Measurements from ENCODE around the gene ERC1. TPM values are rescaled to one million over a fixed set of nuclear protein-coding genes. Genes with fewer than 3 reads are reported as not detected.

The ERC1 gene
- total RNA-seq, 1 experiment from 2014 or later: 12.3 TPM

DNA sequence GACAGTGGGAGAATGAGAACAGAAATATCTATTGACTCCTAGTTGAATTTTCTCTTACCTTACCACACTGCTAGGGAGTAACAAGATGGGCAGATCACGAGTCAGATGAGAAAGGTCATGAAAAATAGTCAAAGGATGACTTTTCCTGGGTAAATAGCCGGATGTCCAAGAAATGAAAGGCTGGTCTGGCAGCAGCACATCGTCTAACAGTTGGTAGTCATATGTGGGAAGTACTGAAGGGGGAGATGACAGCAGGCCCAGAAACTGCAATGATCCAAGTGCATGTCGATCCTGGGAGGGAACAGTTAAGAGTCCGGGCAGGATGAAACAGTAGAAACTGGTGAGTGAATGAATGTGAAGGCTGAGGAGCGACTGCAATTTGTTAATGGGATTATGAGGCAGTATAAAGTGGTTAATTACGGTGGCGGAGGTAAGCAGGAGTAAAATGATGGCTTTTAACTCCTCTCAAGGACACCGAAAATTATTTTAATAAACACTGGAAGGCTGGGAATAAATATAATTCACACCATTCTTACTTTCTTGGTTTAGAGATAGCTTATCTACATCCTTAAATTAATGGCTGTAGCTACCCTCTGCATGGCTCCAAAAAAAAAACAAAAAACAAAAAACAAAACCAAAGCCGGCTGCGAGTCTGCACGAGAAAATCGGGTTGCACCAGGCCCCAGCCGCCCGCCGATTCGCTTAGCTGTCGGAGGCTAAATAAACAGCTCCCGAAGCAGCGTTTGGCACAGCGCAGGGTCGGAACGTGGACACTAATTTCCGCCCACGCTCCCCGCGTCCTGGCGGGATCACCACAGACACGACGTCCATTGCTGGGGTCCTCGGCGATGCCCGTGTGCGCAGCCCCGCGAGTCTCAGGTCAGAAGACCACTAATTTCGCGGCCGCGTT, 1.0 kb upstream of the ERC1 start:
- intact Hi-C loops (cut with micrococcal nuclease): loop anchor here (5.0 kb wide), 3 partner anchors 38 to 102 kb away; no protein-coding TSS in a partner anchor
- TF ChIP-seq, protein P1, sequence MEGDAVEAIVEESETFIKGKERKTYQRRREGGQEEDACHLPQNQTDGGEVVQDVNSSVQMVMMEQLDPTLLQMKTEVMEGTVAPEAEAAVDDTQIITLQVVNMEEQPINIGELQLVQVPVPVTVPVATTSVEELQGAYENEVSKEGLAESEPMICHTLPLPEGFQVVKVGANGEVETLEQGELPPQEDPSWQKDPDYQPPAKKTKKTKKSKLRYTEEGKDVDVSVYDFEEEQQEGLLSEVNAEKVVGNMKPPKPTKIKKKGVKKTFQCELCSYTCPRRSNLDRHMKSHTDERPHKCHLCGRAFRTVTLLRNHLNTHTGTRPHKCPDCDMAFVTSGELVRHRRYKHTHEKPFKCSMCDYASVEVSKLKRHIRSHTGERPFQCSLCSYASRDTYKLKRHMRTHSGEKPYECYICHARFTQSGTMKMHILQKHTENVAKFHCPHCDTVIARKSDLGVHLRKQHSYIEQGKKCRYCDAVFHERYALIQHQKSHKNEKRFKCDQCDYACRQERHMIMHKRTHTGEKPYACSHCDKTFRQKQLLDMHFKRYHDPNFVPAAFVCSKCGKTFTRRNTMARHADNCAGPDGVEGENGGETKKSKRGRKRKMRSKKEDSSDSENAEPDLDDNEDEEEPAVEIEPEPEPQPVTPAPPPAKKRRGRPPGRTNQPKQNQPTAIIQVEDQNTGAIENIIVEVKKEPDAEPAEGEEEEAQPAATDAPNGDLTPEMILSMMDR (conservative IDR thresholded peaks at IDR 0.05; ENCODE audit: low read depth, low read length): no peak
- TF ChIP-seq EZH2 (IDR thresholded peaks at IDR 0.05; ENCODE audit: low read length, unreplicated experiment) (no peak), EZH2phosphoT487 (IDR thresholded peaks at IDR 0.05; ENCODE audit: borderline replicate concordance, low read length) (no peak)
- no peaks in the 10 kb centered on the region for H3K9me2 ChIP-seq (replicated peaks; ENCODE audit: low read length)
- no peaks in the 10 kb centered on the region for H3F3A ChIP-seq (ENCODE audit: low read length, unreplicated experiment)
- H3K36me3 ChIP-seq (ENCODE audit: low read depth, low read length): no peaks in the 10 kb centered on the region
- peak overlapping the region; percentile 97 for H2AFZ ChIP-seq (ENCODE audit: low read length)
- H3K9me3 ChIP-seq (ENCODE audit: low read length): no peaks in the 10 kb centered on the region
- peaks cover 32% of the 10 kb centered on the region for H3K79me2 ChIP-seq (ENCODE audit: low read length)
- peak overlapping the region; percentile 79 for H3K27ac ChIP-seq (ENCODE audit: low read length)
- ATAC-seq: peak; percentile 37
- peak overlapping the region; percentile 89 for H3K9ac ChIP-seq (ENCODE audit: low read length)
- H3K27me3 ChIP-seq (ENCODE audit: low read length): no peaks in the 10 kb centered on the region
- ChIA-PET POLR2A (ENCODE audit: unreplicated experiment) (no interaction called here), CTCF (no interaction called here)
- peak overlapping the region; percentile 69 for H3K4me3 ChIP-seq (ENCODE audit: low read length)
- H4K20me1 ChIP-seq (ENCODE audit: low read length): 0 out of 2 replicates have a peak, but pooled peaks cover 4% of the 10 kb centered on the region
- peaks cover 34% of the 10 kb centered on the region for H3K4me1 ChIP-seq (ENCODE audit: insufficient read depth, low read length)
- peak overlapping the region; percentile 99 for H3K4me2 ChIP-seq (ENCODE audit: low read length)
- BruUV-seq (replicated peaks): TSS peak; percentile 44
- DNase-seq: peak; percentile 56

DNA sequence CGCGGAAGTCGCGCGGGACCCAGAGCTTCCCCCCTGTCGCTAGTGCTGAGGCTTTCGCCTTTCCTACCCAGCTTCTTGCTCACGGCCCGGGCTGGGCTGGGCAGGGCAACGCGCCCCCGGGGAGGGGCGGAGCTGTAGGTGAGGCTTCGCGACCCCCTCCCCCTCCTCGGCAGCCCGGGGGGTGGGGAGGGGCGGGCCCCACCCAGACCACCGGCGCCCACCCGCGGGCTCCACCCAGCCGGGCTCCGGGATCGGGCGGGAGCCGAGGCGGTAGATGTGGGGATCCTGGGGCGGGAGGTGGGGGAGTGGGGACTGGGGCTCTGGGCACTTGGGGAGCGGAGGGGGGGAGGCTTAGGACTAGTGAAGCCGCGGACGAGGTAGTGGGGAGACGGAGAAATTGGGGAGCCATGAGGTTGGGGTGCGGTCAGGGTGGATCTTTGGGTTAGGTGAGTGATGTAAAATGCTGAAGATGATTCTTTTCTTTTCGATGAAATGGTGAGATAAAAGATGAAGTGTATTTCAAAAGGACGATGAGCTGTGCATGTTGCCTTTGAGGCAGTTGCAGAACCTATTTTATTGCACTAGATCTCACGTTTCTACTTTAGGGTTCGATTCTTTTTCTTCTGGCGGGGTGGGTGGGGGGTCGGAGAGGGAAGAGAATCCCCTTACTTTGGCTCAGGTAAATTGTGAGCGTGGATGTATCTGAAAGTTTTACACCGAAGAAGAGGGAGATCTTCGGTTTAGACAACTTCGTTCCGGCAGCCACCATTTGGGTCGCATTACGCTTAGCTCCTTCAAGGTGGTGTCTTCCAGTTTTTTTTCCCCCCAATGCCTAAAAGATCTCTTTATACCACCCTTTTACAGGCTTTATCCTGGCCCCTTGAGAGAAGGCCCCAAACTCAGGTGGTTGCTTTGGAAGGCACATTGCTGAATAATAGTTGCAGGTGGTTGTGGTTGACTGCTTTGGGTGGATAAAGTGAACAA, 619 bp downstream of the ERC1 start:
- ChIA-PET CTCF (interaction anchor here (0.7 kb wide), 2 partner anchors 38 to 42 kb away, joined by 4 to 5 read pairs; partner anchors contain the start of gene RAD52), POLR2A (ENCODE audit: unreplicated experiment) (no interaction called here)
- peak; percentile 54 for ATAC-seq
- TF ChIP-seq, protein P1 (conservative IDR thresholded peaks at IDR 0.05; ENCODE audit: low read depth, low read length): no peak
- TF ChIP-seq EZH2 (IDR thresholded peaks at IDR 0.05; ENCODE audit: low read length, unreplicated experiment): no peak
- TF ChIP-seq EZH2phosphoT487 (IDR thresholded peaks at IDR 0.05; ENCODE audit: borderline replicate concordance, low read length): no peak
- Histone ChIP-seq H2AFZ (ENCODE audit: low read length) (peak overlapping the region; percentile 51), H3K4me2 (ENCODE audit: low read length) (peak overlapping the region; percentile 89), H4K20me1 (ENCODE audit: low read length) (0 out of 2 replicates have a peak, but pooled peaks cover 4% of the 10 kb centered on the region), H3F3A (ENCODE audit: low read length, unreplicated experiment) (no peaks in the 10 kb centered on the region), H3K9me3 (ENCODE audit: low read length) (no peaks in the 10 kb centered on the region), H3K27me3 (ENCODE audit: low read length) (no peaks in the 10 kb centered on the region), H3K27ac (ENCODE audit: low read length) (no peak overlapping the region), H3K9me2 (replicated peaks; ENCODE audit: low read length) (no peaks in the 10 kb centered on the region), H3K4me1 (ENCODE audit: insufficient read depth, low read length) (peaks cover 41% of the 10 kb centered on the region), H3K4me3 (ENCODE audit: low read length) (peak overlapping the region; percentile 69), H3K36me3 (ENCODE audit: low read depth, low read length) (no peaks in the 10 kb centered on the region), H3K79me2 (ENCODE audit: low read length) (peaks cover 42% of the 10 kb centered on the region), H3K9ac (ENCODE audit: low read length) (peak overlapping the region; percentile 89)
- intact Hi-C loops (cut with micrococcal nuclease): loop anchor here (5.0 kb wide), 2 partner anchors 51 to 101 kb away; no protein-coding TSS in a partner anchor
- DNase-seq: peak; percentile 17
- BruUV-seq (replicated peaks): TSS peak; percentile 67
